H1 (cell line): ENCODE results near the gene TGFB1I1. TPM values are rescaled to one million over a fixed set of nuclear protein-coding genes. Genes with fewer than 3 reads are reported as not detected.
A peak's percentile ranks its signal among the peaks of the same experiment; 100 is the strongest.

Experiments
- CTCF ChIA-PET: fragments of 300-600 bp; sonication (Branson Sonifier 250); formaldehyde crosslinking; loops from one replicate; lab custom pipeline; 2021; ENCODE audit not compliant: partially characterized antibody; lab: Charles Lee
- POLR2A ChIA-PET: fragments of 300-600 bp; sonication (Branson Sonifier 250); formaldehyde crosslinking; loops from one replicate; lab custom pipeline; 2021; ENCODE audit warnings: inconsistent platforms; ENCODE audit not compliant: partially characterized antibody; lab: Charles Lee
- DNase-seq, 2 experiments: peaks; one replicate each; pipeline versions ENCODE4 v3.0.0 to v3.0.0-alpha.2; 2010 to 2022; ENCODE audit warnings: low spot score in 2 of 2, low read depth in 1 of 2, mixed read lengths in 1 of 2
- FAIRE-seq: peaks from 2 replicates; lab custom pipeline; 2011; peaks lifted over from hg19 to GRCh38; lab: Jason Lieb, UNC
- H2AFZ ChIP-seq: 2 replicates; pipeline ENCODE4 v1.8.1; 2012; ENCODE audit warnings: low read length, inconsistent platforms
- H2AK5ac ChIP-seq: 2 replicates; pipeline ENCODE4 v1.6.1; 2013; ENCODE audit warnings: low read depth, low read length
- H2BK120ac ChIP-seq: replicated peaks from 2 replicates; pipeline ENCODE3; 2013; ENCODE audit warnings: low read depth, low read length, inconsistent platforms
- H2BK12ac ChIP-seq: 2 replicates; pipeline ENCODE4 v1.6.1; 2013; ENCODE audit warnings: low read depth, low read length
- H2BK15ac ChIP-seq: 2 replicates; pipeline ENCODE4 v1.6.1; 2013; ENCODE audit warnings: low read length
- H2BK20ac ChIP-seq: 2 replicates; pipeline ENCODE4 v1.6.1; 2013; ENCODE audit warnings: low read length
- H2BK5ac ChIP-seq: 2 replicates; pipeline ENCODE4 v1.6.1; 2013; ENCODE audit warnings: low read depth, low read length
- H3K14ac ChIP-seq: 2 replicates; pipeline ENCODE4 v1.6.1; 2013; ENCODE audit warnings: inconsistent platforms; ENCODE audit not compliant: insufficient read length
- H3K18ac ChIP-seq: 2 replicates; pipeline ENCODE4 v1.6.1; 2013; ENCODE audit warnings: low read length; ENCODE audit errors: extremely low read depth
- H3K23ac ChIP-seq: 2 replicates; pipeline ENCODE4 v1.6.1; 2013; ENCODE audit warnings: inconsistent platforms; ENCODE audit not compliant: insufficient read length
- H3K23me2 ChIP-seq: 2 replicates; pipeline ENCODE4 v1.6.1; 2013; ENCODE audit warnings: low read depth, low read length
- H3K27ac ChIP-seq: 2 replicates; pipeline ENCODE4 v1.6.1; 2011; ENCODE audit warnings: low read depth, low read length, inconsistent platforms
- H3K27me3 ChIP-seq, 4 experiments: replicated peaks in 1 of 4; 1 replicate in 1 of 4; 2 replicates in 3 of 4; pipeline versions ENCODE4 v1.6.1 to v1.8.1; 2011 to 2013; ENCODE audit warnings: low read length in 3 of 4, mild to moderate bottlenecking in 3 of 4, inconsistent platforms in 2 of 4, mixed read lengths in 2 of 4, moderate library complexity in 1 of 4; ENCODE audit not compliant: control insufficient read depth in 3 of 4, insufficient read depth in 3 of 4; ENCODE audit errors: extremely low read depth in 1 of 4
- H3K36me3 ChIP-seq, 4 experiments: 2 replicates each; pipeline versions ENCODE4 v1.6.1 to v1.8.1; 2011 to 2013; ENCODE audit warnings: mild to moderate bottlenecking in 4 of 4, low read length in 3 of 4, moderate library complexity in 2 of 4, control low read depth in 1 of 4, inconsistent platforms in 1 of 4; ENCODE audit not compliant: insufficient read depth in 4 of 4, control insufficient read depth in 2 of 4
- H3K4ac ChIP-seq: replicated peaks from 2 replicates; pipeline ENCODE3; 2013; ENCODE audit warnings: low read length, low read depth, mixed read lengths, inconsistent platforms; ENCODE audit not compliant: insufficient read length
- H3K4me1 ChIP-seq, 4 experiments: replicated peaks in 1 of 4; 1 replicate in 1 of 4; 2 replicates in 3 of 4; pipeline versions ENCODE4 v1.6.1 to v1.8.1; 2011 to 2013; ENCODE audit warnings: low read length in 3 of 4, inconsistent platforms in 2 of 4, mixed read lengths in 1 of 4; ENCODE audit not compliant: insufficient read depth in 4 of 4, control insufficient read depth in 3 of 4
- H3K4me2 ChIP-seq, 2 experiments: 2 replicates each; pipeline versions ENCODE4 v1.6.1 to v1.8.1; 2011 to 2013; ENCODE audit warnings: low read depth in 2 of 2, low read length in 2 of 2, control low read depth in 1 of 2, inconsistent platforms in 1 of 2, mild to moderate bottlenecking in 1 of 2; ENCODE audit not compliant: insufficient read depth in 1 of 2
- H3K4me3 ChIP-seq, 4 experiments: fragments of 200-600, 300-600 bp in 1 of 4; sonication (generic), shearing (Covaris generic), sonication (Bioruptor Twin) in 1 of 4; 2 replicates each; pipeline versions ENCODE4 v1.5.1 to v1.8.1; 2011 to 2016; ENCODE audit warnings: low read length in 4 of 4, low read depth in 3 of 4, control low read depth in 2 of 4, inconsistent platforms in 2 of 4, mild to moderate bottlenecking in 2 of 4, mixed read lengths in 1 of 4, moderate library complexity in 1 of 4; ENCODE audit not compliant: insufficient read depth in 2 of 4; ENCODE audit errors: extremely low read depth in 1 of 4
- H3K56ac ChIP-seq: replicated peaks from 2 replicates; pipeline ENCODE3; 2013; ENCODE audit warnings: low read depth, mild to moderate bottlenecking, mixed read lengths, low read length, inconsistent platforms; ENCODE audit not compliant: insufficient read length
- H3K79me1 ChIP-seq: 2 replicates; pipeline ENCODE4 v1.6.1; 2013; ENCODE audit warnings: low read depth, low read length, control low read depth
- H3K79me2 ChIP-seq, 2 experiments: 2 replicates each; pipeline versions ENCODE4 v1.6.1 to v1.8.1; 2012 to 2013; ENCODE audit warnings: low read length in 2 of 2, mild to moderate bottlenecking in 2 of 2, inconsistent platforms in 1 of 2; ENCODE audit not compliant: insufficient read depth in 2 of 2, control insufficient read depth in 1 of 2
- H3K9ac ChIP-seq, 4 experiments: replicated peaks in 1 of 4; 1 replicate in 1 of 4; 2 replicates in 3 of 4; pipeline versions ENCODE4 v1.6.1 to v1.8.1; 2011 to 2013; ENCODE audit warnings: low read depth in 3 of 4, low read length in 3 of 4, control low read depth in 2 of 4, mild to moderate bottlenecking in 2 of 4, moderate library complexity in 2 of 4, inconsistent platforms in 1 of 4; ENCODE audit errors: extremely low read depth in 1 of 4
- H3K9me3 ChIP-seq, 2 experiments: 2 replicates each; pipeline versions ENCODE4 v1.6.1 to v1.8.1; 2012 to 2013; ENCODE audit warnings: mild to moderate bottlenecking in 2 of 2, moderate library complexity in 2 of 2, control low read depth in 1 of 2, inconsistent platforms in 1 of 2, low read depth in 1 of 2, low read length in 1 of 2, mixed read lengths in 1 of 2; ENCODE audit not compliant: insufficient read depth in 2 of 2
- H4K20me1 ChIP-seq, 2 experiments: replicated peaks in 1 of 2; 2 replicates each; pipeline versions ENCODE3 to v1.8.1; 2011 to 2013; ENCODE audit warnings: inconsistent platforms in 2 of 2, low read length in 2 of 2, mild to moderate bottlenecking in 1 of 2; ENCODE audit not compliant: insufficient read depth in 2 of 2, control insufficient read depth in 1 of 2
- H4K5ac ChIP-seq: 2 replicates; pipeline ENCODE4 v1.6.1; 2013; ENCODE audit warnings: low read length, low read depth, mixed read lengths, inconsistent platforms; ENCODE audit not compliant: insufficient read length
- H4K8ac ChIP-seq: 2 replicates; pipeline ENCODE4 v1.8.0; 2013; ENCODE audit warnings: mild to moderate bottlenecking, moderate library complexity, low read length, inconsistent platforms; ENCODE audit not compliant: insufficient read depth; ENCODE audit errors: extremely low read depth
- H4K91ac ChIP-seq: replicated peaks from 2 replicates; pipeline ENCODE3; 2013; ENCODE audit warnings: low read length, mixed read lengths, inconsistent platforms; ENCODE audit not compliant: insufficient read length
- CBX5 ChIP-seq: fragments of 300-800, 300-1000 bp; sonication (generic); IDR thresholded peaks from 2 replicates; pipeline ENCODE4 v1.7.1; 2016; ENCODE audit warnings: antibody characterized with exemption, low read length, low read depth
- E2F6 ChIP-seq: IDR thresholded peaks from 2 replicates; pipeline ENCODE4 v1.6.1; 2012; ENCODE audit warnings: inconsistent platforms
- HDAC6 ChIP-seq: IDR thresholded peaks from one replicate; pipeline ENCODE4 v1.7.1; 2012; ENCODE audit warnings: low read depth, mild to moderate bottlenecking, inconsistent platforms, low read length, moderate library complexity
- JUND ChIP-seq: IDR thresholded peaks from 2 replicates; pipeline ENCODE4 v1.6.1; 2011; ENCODE audit warnings: mild to moderate bottlenecking, improper control_type of control experiment, low read length
- KDM4A ChIP-seq: IDR thresholded peaks from one replicate; pipeline ENCODE4 v1.7.1; 2012; ENCODE audit warnings: low read depth, mild to moderate bottlenecking, moderate library complexity, low read length, inconsistent platforms; ENCODE audit not compliant: severe bottlenecking
- NRF1 ChIP-seq: IDR thresholded peaks from 2 replicates; pipeline ENCODE4 v1.6.1; 2011; ENCODE audit warnings: mild to moderate bottlenecking, low read depth, low read length, improper control_type of control experiment
- POLR2A ChIP-seq, 2 experiments: IDR thresholded peaks; 1 replicate in 1 of 2; 2 replicates in 1 of 2; pipeline ENCODE4 v1.6.1; 2011; ENCODE audit warnings: low read depth in 2 of 2, low read length in 2 of 2, mild to moderate bottlenecking in 2 of 2; ENCODE audit errors: control extremely low read depth in 1 of 2
- RBBP5 ChIP-seq: IDR thresholded peaks from 2 replicates; pipeline ENCODE4 v1.7.1; 2012; ENCODE audit warnings: low read depth, mild to moderate bottlenecking, inconsistent platforms, low read length, moderate library complexity, borderline replicate concordance
- TAF7 ChIP-seq: optimal IDR thresholded peaks from 2 replicates; pipeline ENCODE3; 2011; ENCODE audit warnings: low read depth, mild to moderate bottlenecking, inconsistent platforms, low read length, moderate library complexity, borderline replicate concordance
- WGBS, 2 experiments: shearing (Covaris generic) in 1 of 2; methylation state at CpG; one replicate each; pipeline versions ENCODE4 v1.1.6 to v1.1.7; 2013 to 2015; ENCODE audit warnings: low lambda C conversion rate in 2 of 2, mixed read lengths in 2 of 2, inconsistent platforms in 1 of 2, low coverage in 1 of 2, missing lambda C conversion rate in 1 of 2; ENCODE audit not compliant: insufficient replicate concordance in 2 of 2, insufficient coverage in 1 of 2, insufficient read length in 1 of 2; ENCODE audit errors: extremely low coverage in 1 of 2, missing lambda C conversion rate in 1 of 2; 5-methylcytosine and 5-hydroxymethylcytosine counted together
- polyA plus RNA-seq, 7 experiments: library from polyadenylated mRNA; depleted of rRNA in 3 of 7; stranded (reverse) in 5 of 7; unstranded in 2 of 7; fragments of >200 nt in 5 of 7; fragments of 200-250 nt in 2 of 7; gene quantifications; 1 replicate in 5 of 7; 2 replicates in 1 of 7; 4 replicates in 1 of 7; pipeline versions ENCODE4 v1.2.1 to v1.2.3, GENCODE V29; 2011 to 2013; ENCODE audit warnings: missing spikeins in 2 of 7, mixed read lengths in 2 of 7
- total RNA-seq: library from RNA; stranded (reverse); fragmentation: NEBNext Ultra II Directional; extraction: Animal tissue kit (Norgen Biotek cat#: 25700); gene quantifications from 2 replicates; pipeline ENCODE4 v1.2.1, GENCODE V29; 2021

The TGFB1I1 gene
- total and polyA plus RNA-seq, 2 of the 8 experiments (the other 6 are each of a cell fraction or from before 2014, with no cell fraction given), result 5.6 to 5.8 TPM

DNA sequence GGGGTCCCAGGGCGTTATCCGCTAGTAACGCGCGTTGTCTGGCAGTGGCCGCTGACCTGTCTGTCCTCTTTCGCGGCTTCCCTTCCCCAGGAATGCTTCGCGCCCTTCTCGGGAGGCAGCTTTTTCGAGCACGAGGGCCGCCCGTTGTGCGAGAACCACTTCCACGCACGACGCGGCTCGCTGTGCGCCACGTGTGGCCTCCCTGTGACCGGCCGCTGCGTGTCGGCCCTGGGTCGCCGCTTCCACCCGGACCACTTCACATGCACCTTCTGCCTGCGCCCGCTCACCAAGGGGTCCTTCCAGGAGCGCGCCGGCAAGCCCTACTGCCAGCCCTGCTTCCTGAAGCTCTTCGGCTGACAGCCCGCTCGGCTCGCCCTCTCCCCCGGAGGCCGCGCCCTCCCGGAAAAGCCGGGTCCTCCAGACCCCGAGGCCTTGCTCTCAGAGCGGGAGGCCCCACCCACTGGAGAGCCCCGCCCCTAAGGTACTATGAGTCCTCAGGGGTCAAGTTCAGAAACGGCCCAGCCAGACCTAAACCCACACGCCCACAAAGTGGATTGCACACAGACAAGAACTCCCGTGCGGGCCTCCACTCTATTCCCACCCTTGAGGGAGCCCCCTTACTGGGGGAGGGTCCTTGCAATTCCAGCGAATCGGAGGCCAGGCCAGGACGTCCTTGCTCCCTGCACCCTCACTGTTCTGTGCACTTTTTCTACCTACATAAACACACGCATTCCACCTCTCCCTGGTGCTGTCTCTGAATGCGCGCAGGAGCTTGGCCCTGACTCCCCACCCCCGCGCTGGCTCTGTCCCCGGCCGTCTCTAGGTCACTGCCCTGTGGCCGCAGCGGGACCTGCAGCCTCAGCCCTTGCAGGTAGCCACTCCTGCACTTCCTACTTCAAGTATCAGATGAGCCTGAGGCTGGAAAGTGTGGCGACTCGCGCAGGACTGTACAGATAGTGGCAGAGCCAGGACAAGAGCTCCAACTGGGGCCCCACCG, 5.6 kb downstream of the TGFB1I1 start:
- H3K4ac ChIP-seq, result peak overlapping the region; percentile 58
- peaks cover 2 to 52% (median 35%) of the 10 kb centered on the region in 4 experiments for H3K27me3 ChIP-seq
- no peak overlapping the region for H3K27ac ChIP-seq
- H2BK120ac ChIP-seq, result no peak overlapping the region
- no peak overlapping the region for H3K56ac ChIP-seq
- no peak overlapping the region; the same call in 1 of the 2 replicates for H3K18ac ChIP-seq
- no peaks in the 10 kb centered on the region for H3K36me3 ChIP-seq
- DNase-seq, result peak in 1 of 2 experiments; percentile 86
- no peaks in the 10 kb centered on the region for H3K79me1 ChIP-seq
- no peak for FAIRE-seq
- H2BK5ac ChIP-seq, result no peak overlapping the region; the same call in 1 of the 2 replicates
- no peaks in the 10 kb centered on the region for H3K79me2 ChIP-seq
- H3K4me1 ChIP-seq, result peaks cover 0 to 7% (median 3%) of the 10 kb centered on the region in 4 experiments; a peak in 5 of 7 replicates
- no peaks in the 10 kb centered on the region for H3K9me3 ChIP-seq
- POLR2A ChIA-PET, result interaction anchor here (0.7 to 6.0 kb wide), 10 partner anchors 9 to 297 kb away, joined by 3 to 40 read pairs (median 5); partner anchors contain the start of genes ARMC5, FUS and RUSF1
- peaks cover 0 to 4% of the 10 kb centered on the region in 2 experiments for H4K20me1 ChIP-seq
- 0 out of 2 replicates have a peak overlapping the region, but pooled peaks have one; percentile 45 for H4K8ac ChIP-seq
- H2BK20ac ChIP-seq, result no peak overlapping the region
- no peak overlapping the region for H3K23ac ChIP-seq
- no peak overlapping the region for H2BK15ac ChIP-seq
- H3K14ac ChIP-seq, result no peak overlapping the region
- H3K9ac ChIP-seq, result no peak overlapping the region; a peak in 1 of 7 replicates
- CTCF ChIA-PET, result interaction anchor here (0.6 to 5.1 kb wide), 16 partner anchors 10 to 431 kb away, joined by 3 to 35 read pairs (median 4); partner anchors contain the start of genes ARMC5 and RUSF1
- H2AK5ac ChIP-seq, result no peak overlapping the region
- H4K5ac ChIP-seq, result no peak overlapping the region
- peak overlapping the region; percentile 48 to 79 (median 61) for H3K4me3 ChIP-seq
- 6% methylated on average over 61 of the region's 67 CpGs; no CpG with 5 or more reads in 1 of the 2 experiments for WGBS, 2 experiments
- peaks cover 14% of the 10 kb centered on the region; the same call in 1 of the 2 replicates for H3K23me2 ChIP-seq
- no peak overlapping the region for H4K91ac ChIP-seq
- H2BK12ac ChIP-seq, result peak overlapping the region; percentile 87; the same call in 1 of the 2 replicates
- H2AFZ ChIP-seq, result peak overlapping the region; percentile 47; the same call in 1 of the 2 replicates
- H3K4me2 ChIP-seq, result peak overlapping the region; percentile 62 to 99
- TF ChIP-seq JUND (no peak), POLR2A (IDR thresholded peaks at IDR 0.05; ENCODE audit: control extremely low read depth in 1 of 2, low read depth in 2 of 2, low read length in 2 of 2) (no peak), NRF1 (no peak), HDAC6 (no peak), KDM4A (peak; percentile 80), RBBP5 (0 out of 2 replicates have a peak, but pooled peaks have one; percentile 19), TAF7 (no peak), CBX5 (no peak), E2F6 (peak; percentile 52; the same call in 1 of the 2 replicates)
